ENCODE results near the gene MCCC1.
"Not testable (repeated sequence)": the region's sequence is repeated elsewhere in the genome, so short reads cannot be mapped to it uniquely, and the experiment has no call there.

Gene MCCC1

DNA sequence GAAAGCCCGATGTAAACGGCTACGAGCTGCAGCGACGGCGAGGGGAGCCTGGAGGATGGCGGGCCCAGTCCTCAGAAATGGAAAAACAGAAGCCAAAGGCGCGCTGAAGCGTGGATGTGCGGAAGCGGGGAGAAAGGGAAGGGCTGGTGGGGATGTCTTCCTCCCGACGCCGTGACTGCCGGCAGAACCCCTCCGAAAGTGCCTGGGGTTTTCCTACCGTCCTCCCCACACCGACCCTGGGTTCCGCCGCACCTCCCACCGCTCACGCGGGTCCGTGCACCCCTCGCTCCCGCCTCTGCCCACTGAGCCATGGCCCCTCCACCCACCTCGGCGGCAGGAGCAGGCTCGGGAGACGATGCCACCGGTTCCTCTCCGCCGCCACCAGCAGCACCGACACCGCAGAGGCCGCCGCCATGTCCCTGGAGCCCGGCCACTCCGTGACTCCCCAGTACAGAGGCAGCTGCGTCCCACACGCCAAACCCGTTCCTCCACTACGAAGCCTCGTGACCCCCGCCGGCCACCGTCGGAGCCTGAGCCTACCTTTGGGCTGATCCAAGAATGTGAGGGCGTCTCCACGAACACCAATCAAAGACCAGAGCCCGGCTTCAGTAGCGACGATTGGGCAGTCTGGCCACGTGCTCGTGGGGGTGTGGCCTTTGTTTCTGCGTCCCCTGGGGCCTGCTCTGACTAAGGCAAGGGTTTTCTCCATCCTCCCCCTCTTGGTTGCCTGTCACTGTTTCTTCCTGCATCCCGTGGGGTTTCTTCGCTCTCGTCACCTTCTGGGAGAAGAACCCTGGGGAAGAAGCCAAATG is at the start of gene MCCC1:
Gene MCCC1 (minus strand): TSS at position 471 of the 812 bp plus-strand sequence. CDS start 56 bp downstream, at position 415.
- DNase-seq (ENCODE audit: low read depth in 3 of 3), result peak; percentile 81 to 96 (median 94)

DNA sequence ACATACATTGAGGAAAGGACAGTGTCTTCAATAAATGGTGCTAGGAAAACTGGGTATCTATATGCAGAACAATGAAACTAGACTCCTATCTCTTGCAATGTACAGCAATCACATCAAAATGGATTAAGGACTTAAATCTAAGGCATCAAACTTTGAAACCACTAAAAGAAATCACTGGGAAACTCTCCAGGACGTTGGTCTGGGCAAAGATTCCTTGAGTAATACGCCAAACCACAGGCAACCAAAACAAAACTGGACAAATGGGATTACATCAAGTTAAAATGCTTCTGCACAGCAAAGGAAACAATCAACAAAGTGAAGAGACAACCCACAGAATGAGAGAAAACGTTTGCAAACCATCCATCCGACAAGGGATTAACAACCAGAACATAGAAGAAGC is 48.8 kb upstream of the MCCC1 start:
- no peak for DNase-seq (ENCODE audit: low read depth in 3 of 3)

DNA sequence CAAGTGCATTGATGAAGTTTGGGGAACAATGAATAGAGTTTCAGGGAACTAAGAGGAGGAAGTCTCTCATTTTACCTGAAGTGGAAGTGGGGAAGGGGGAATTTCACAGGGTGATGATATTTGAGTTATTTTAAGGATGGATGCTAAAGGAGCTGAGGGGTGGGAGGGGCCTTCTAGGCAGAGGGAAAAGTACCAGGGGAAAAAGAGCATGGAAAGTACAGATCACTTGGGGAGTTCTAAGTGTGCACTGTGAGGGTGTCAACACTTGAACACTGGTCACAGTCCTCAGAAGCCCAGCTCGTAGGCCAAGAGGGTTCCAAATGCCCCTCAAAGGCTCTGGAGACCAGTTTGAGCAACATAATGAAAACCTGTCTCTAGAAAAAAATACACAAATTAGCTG is 45.1 kb upstream of the MCCC1 start:
- DNase-seq (ENCODE audit: low read depth in 3 of 3), result no peak

DNA sequence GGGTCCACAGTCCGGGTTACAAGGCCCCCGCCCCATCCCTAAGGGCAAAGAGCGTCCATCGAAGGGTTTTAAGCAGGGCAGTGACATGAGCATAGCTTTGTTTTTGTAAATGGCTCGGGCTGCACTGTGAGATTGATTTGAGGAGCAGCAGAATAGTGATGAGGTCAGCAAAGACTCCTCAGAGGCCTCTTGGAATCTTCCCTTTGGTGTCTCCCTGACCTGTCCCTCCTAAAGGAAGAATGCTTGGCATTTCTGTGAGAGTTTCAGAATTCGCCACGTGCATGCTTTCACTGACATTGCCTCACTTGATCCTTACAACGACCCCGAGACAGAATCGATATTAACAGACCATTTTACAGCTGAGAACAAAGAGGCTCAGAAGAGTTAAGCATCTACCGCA is 42.9 kb upstream of the MCCC1 start:
- no peak for DNase-seq (ENCODE audit: low read depth in 3 of 3)

DNA sequence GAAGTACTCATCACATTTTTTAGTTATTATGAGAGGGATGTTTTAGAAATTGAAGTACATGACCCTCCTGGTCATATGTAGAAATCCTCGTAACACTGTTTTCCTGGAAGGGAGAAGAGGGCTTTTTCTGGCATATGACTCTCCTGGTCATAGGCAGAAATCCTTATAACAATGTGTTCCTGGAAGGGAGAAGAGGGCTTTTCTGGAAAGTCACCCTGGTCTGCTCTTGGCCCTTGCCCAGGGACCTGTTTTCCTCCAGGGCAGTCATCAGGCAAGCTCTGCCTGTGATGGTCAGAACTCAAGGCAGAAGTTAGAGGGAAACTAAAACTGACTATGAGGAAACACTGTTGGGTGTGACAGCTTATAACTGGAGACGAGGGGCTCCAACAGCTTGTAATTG is 35.5 kb upstream of the MCCC1 start:
- no peak for DNase-seq (ENCODE audit: low read depth in 3 of 3)

DNA sequence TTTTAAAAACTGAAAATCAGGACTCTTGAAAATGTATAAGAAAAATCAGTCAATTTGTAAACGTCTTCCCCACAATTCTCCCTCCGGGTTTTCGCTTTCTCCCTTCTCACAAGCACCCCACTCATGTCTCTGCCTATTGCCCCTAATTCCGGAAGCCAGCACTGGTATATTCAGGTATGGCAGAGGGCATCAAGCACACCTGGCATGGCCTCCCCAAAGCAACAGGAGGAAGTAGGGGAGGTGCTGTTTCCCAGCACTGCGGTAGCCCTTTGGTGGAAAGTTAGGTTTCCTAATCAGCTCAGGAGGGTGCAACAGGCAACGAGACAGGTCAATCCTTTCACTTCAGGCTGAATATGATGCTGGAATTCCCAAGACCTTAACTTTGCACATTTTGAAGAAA is 33.1 kb upstream of the MCCC1 start:
- no peak for DNase-seq (ENCODE audit: low read depth in 3 of 3)

DNA sequence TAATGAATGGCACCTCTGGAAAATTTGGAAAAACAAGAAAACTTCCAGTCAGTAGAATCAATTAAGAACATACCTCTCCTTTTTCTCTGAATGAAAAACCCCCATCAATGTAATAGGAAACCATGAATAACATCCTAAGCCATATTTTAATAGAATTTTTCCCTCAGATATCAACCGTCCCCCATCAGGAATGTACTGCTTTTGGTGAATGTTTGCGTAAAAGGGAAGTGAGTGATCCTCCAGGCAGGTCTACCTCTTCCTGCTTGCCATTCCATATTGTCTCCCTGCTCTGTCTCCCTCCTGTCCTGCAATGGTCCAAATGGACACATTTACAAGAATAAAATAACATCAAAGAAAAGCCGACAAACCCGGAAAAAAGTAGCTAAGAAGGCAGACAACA is 32.4 kb upstream of the MCCC1 start:
- DNase-seq (ENCODE audit: low read depth in 3 of 3), result no peak

DNA sequence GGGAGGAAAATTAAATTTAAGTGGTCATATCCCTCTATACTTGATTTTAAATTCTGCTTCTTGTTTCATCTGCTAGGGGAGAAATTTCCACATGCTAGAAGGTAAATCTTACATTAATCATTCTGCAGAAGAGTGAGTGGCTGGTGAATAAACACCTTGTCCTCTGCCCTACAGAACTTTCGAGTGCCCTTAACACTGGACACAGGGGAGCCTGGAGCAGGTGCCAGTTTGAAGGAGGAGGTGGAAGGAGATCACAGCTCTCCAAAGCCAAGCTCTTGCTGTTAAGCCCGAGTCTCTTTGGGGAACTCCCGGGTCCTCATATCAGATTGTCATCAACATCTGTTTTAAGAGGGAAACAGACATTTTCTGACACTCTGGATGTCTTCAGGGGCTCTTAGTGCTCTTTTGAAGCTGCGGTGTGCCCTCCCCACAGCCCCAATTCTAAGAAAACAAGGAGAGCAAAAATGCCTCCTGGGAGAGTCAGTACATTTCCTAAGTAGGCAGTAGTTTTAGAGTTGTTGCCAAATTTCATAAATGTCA is 32.0 kb upstream of the MCCC1 start:
- no peak for DNase-seq (ENCODE audit: low read depth in 3 of 3)

DNA sequence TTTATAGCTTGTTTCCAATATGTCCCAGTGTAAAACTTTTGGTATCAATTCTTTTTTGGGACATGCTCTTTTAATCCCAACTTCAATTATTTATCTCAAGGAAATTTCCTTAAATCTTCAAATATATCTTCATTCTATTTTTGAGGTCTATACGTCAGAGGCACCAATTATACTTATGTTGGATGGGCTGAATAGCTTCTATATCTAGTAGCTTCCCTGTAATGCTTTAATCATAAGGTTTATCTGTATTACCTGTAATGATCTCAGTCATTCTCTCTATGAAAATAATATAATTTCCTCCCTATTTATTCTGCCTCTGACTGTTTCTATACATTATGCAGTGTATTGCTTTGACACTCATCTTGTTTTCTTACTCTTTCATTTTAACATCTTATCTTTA is 29.9 kb upstream of the MCCC1 start:
- DNase-seq (ENCODE audit: low read depth in 3 of 3), result no peak

DNA sequence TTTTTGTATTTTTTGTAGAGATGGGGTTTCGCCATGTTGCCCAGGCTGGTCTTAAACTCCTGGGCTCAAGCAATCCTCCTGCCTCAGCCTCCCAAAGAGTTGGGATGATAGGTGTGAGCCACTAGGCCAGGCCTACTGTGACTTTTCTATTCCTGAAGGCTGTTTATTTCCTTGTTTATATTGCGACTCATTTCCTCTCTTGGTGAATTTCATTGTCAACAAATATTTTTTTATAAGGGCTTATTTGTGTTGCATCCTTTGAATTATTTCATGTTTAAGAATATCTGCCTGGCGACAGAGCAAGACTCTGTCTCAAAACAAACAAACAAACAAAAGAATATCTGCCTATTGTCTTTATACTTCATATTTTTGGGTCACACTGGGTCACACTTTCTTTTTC is 29.4 kb upstream of the MCCC1 start:
- no peak for DNase-seq (ENCODE audit: low read depth in 3 of 3)

DNA sequence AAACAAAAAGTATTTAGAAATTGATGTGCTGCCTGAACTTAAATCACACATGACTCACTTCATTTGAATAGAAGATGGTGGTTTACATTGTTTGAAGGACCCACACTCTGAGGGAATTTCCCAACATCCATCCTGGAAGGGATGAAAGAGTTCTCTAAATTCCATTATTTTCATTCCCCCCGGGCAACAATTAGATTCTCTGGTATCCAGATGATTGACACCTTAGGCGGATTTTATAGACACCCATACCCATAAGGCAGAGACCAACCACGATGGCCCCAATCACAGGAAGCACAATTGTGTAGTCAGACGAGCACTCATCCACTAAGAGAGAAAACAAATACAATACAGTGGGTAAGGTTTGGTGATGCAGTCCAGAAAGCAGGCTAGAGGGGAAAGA is 24.6 kb upstream of the MCCC1 start:
- no peak for DNase-seq (ENCODE audit: low read depth in 3 of 3)

DNA sequence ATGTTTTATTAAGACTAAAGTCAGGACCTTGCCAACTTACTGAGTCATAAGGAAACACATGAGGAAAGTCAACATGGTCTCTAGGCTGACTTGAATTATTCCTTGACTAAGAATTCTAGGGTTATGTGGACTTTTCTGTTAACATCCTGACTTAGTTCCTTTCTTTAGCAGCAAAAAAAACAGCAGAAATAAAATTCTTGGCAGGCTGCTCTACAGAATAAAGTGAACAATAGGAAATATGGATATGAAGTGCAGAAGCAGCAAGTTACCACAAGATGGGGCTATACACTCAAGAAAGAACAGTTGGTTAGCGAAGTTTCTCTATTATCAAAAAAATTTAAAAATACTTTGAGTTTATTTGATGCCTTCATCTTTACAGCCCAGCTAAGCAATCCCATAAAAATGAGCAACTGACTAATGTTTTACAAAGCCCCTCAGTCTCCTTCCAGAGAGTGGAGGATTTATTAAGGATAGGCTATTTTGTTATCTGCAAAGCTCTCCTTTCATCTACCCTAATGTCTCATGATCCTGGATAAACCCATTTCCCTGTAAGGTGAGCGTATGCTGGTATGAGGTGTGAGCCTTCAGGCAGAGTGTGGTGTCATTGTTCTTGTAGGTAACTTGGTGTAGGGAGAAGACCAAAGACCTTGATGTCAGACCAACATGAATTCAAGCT is 23.1 kb upstream of the MCCC1 start:
- no peak for DNase-seq (ENCODE audit: low read depth in 3 of 3)

DNA sequence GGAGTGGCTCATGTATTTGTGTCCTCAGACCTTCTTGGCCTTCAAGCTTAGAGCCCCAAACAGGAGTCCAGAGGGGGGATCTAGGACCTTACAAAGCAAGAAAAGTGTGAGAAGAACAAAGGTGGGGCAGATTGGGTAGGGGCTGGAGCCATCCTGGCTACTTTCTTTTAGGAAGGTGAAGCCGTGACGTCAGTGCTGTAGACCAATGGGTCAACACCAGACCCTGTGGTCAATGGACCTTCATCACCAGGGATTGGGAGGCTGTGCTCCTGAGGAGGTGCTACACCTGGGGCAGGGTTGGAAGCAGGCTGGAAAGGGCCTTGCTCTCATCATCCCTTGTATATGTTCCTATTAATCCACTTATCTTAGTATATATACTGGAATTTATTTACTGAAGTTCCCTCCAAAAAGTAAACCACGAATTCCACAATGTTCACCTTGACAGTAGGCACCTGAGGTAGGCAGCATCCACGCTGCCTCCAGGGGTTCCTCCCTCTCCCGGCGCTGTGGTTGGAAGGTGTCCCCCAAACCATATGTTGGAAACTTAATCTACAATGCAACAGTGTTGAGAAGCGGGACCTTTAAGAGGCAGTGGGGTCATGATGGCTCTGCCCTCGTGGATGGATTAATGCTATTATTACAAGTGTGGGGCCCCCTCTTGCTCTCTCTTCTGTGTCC is 21.4 kb upstream of the MCCC1 start:
- DNase-seq (ENCODE audit: low read depth in 3 of 3), result no peak

DNA sequence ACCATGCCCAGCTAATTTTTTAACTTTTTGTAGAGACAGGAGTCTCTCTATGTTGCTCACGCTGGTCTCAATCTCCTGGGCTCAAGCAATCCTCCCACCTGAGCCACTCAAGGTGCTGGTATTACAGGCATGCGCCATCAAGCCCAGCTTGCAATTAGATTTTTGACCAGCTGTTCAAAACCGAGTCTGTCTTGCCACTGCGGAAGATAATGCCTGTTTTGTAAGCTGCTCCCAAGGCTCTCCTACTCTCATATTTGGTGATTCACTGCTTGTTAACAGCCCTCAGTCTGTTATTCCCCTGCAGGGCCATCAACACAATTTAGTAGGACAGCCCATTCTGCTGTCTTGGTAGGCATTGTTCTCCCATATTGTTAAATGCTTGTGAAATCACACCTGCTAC is 17.8 kb upstream of the MCCC1 start:
- no peak for DNase-seq (ENCODE audit: low read depth in 3 of 3)

DNA sequence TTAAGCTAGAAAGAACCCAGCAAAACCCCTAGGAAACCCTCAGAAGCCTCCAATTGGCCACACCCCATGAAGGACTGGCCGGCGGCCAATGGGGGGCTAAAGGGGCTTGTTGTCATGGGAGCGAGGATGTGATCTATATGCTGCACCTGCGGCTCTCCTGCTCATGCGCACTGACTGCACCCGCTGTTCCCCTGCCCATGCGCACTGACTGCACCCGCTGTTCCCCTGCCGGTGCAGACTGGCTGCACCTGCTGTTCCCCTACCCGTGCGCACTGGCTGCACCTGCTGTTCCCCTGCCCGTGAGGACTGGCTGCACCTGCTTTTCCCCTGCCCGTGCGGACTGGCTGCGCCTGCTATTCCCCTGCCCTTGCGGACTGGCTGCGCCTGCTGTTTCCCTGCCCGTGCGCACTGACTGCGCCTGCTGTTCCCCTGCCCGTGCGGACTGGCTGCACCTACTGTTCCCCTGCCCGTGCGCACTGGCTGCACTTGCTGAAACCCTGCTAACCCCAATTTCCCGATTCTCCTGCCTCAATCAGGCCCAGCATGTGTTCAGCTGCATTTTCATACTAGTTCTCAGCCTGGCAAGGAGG is 16.8 kb upstream of the MCCC1 start:
- DNase-seq (ENCODE audit: low read depth in 3 of 3), result peak; percentile 15 to 26 (median 17)

DNA sequence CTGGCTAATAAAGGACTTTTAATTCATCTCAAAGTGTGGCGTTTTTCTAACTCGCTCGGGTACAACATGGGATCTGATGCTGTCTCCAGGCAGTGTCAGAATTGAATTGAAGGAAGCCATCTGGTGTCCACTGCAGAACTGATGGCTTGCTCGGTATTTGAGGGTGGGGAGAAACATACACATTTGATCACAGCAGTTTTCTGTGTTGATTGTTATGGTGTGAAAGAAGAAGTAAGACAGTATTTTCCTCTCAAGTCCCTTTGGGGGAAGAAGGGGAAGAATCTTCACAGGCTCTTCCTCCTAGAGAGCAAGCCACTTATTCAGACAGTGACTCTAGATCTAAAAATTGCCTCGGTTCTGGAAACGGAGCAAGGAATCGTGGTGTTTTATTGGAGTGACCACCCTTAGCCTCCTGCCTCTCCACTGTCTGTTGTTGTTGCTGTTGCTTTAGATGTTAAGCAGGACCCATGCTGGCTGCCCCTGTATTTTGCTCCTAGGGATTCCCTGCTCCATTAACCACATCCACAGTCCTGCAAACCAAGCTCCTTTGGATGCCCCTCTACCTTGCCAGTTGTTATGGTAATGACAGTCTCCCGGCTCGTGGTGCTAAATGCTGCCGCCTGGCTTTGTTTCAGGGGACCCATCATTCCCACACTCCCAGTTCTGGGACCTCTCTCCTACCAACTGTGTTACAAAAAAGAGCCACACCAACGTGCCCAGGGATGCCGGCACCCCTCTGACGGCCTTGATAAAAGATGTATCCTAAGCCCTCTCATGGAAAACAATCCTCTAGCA is 15.3 kb upstream of the MCCC1 start:
- no peak for DNase-seq (ENCODE audit: low read depth in 3 of 3)

DNA sequence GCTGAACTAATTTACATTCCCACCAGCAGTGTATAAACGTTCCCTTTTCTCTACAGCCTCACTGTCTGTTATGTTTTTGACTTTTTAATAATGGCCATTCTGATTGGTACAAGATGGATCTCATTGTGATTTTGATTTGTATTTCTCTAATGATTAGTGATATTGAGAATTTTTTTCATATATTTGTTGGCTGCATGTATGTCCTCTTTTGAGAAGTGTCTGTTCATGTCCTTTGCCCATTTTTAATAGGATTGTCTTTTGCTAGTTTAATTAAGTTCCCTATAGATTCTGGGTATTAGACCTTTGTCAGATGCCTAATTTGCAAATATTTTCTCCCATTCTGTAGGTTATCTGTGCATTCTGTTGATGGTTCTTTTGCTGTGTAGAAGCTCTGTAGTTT is 10.6 kb upstream of the MCCC1 start:
- not testable (repeated sequence) for DNase-seq (ENCODE audit: low read depth in 3 of 3)

DNA sequence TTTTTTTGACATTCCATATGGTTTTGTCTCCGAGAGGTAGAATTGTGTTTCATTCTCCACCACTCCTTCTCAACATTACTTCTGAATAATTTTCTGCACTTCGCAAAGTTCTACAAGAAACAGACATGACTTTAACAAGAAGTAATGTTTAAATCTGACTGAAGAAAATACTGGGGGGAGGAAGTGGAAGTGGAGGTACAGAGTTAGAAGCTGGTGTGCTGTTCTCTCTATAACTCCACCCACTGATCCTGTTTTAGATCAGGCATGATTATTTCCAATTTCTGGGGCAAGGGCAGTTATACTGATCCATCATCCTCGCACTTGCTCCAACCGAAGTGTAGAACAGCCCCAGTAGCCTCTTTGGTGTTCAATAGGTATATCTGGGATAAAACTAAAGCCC is 9.2 kb upstream of the MCCC1 start:
- no peak for DNase-seq (ENCODE audit: low read depth in 3 of 3)

DNA sequence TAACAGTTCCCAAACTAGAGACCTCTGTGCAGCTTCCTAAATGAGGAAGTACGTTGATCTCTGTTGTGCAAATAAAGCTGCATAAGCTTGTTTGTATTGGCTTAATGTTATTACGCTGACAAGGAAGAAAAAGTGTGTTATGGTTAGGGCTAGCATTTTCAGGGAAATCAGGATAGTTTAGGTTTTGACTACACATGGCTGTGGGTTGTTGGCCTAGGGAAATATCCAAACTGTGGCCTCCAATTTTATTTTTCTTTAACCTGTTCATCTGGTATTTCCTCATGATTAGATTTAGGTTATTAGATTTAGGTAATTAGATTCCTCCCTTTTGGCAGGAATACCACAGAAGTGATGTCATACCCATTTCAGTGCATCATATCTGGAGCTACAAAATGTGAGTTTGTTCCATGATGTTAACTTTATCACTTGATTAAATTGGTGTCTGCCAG is 8.7 kb upstream of the MCCC1 start:
- DNase-seq (ENCODE audit: low read depth in 3 of 3), result no peak

DNA sequence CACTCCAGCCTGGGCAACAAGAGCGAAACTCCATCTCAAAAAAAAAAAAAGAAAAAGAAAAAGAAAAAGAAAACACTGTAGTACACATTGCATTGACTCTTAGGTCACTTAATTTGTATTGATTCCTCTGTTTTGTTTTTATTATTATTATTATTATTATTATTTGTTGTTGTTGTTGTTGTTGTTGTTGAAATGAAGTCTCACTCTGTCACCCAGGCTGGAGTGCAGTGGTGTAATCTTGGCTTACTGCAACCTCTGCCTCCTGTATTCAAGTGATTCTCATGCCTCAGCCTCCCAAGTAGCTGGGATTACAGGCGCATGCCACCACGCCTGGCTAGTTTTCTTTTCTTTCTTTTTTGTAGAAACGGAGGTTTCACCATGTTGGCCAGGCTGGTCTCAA is 8.1 kb upstream of the MCCC1 start:
- DNase-seq (ENCODE audit: low read depth in 3 of 3), result not testable (repeated sequence)

DNA sequence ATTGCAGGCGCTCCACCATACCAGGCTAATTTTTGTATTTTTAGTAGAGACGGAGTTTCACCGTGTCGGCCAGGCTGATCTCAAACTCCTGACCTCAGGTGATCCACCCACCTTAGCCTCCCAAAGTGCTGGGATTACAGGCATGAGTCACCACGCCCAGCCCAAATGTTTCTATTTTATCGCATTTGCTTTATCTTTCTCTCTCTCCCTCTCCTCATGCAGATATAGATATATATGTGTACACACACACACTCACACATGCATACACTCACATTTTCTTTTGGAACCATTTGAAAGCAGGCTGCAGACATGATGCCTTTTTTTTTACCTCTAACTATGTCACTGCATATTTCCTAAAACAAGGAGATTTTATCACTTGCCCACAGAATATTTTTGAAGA is 7.3 kb upstream of the MCCC1 start:
- no peak for DNase-seq (ENCODE audit: low read depth in 3 of 3)

All from stimulated activated CD4-positive, alpha-beta T cell treated with anti-CD3 and anti-CD28 coated beads, TNF-alpha, amount 100 ng/mL, for 4 hours (primary cell).